ENCODE data around the gene PHKG1.

- TF ChIP-seq CTCF (optimal IDR thresholded peaks at IDR 0.05 in 1 of 3, IDR thresholded peaks at IDR 0.05 in 1 of 3, conservative IDR thresholded peaks at IDR 0.05 in 1 of 3; ENCODE audit: extremely low read depth in 1 of 3, insufficient read depth in 2 of 3, low read length in 3 of 3) (no peak), EZH2 (IDR thresholded peaks at IDR 0.05; ENCODE audit: low read length) (no peak)
Observed at GRCh38 chr7:56097700-56098099, 4.9 kb upstream of the PHKG1 start.
